Measurements from ENCODE around the gene GRB10. TPM values are rescaled to one million over a fixed set of nuclear protein-coding genes. Genes with fewer than 3 reads are reported as not detected.

Gene GRB10
- total and polyA plus RNA-seq, 2 of the 8 experiments (the other 6 are each of a cell fraction or from before 2014, with no cell fraction given) = 35.7 to 97.0 TPM

DNA sequence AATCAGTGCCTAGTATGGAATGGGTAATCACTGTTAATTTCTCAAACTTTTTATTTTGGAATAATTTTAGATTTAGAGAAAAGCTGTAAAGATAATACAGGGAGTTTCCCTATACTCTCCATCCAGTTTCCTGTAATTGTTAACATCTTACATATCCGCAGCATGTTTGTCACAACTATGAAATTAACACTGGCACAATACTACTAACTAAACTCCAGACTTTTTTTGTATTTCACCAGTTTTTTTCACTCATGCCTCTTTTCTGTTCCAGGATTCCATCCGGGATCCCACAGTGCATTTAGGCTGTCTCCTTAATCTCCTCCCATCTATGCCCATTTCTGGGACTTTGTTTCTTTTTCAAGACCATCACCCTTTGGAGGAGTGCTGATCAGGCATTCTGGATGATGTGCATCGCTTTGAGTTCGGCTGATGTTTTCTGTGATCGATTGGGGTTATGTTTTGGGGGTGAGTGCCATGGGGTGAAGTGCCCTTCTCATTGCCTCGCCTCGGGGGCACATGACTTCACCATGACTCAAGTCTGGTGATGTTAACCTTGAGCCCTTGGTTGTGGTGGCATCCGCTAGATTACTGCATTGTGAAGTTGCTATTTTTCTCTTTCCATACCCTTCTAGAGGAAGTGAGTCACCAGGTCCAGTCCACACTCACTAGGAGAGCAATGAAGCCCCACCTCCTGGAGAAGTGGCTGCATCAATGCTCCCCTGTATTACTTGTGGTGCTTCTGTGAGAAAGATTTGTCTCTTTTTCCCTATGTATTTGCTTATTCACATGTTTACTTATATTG, 43.9 kb upstream of the GRB10 start:
- Histone ChIP-seq H3K14ac (ENCODE audit: insufficient read length) (no peak overlapping the region), H2AK5ac (ENCODE audit: low read depth, low read length) (no peak overlapping the region), H3K36me3 (ENCODE audit: control insufficient read depth in 2 of 4, insufficient read depth in 4 of 4, low read length in 3 of 4) (no peaks in the 10 kb centered on the region), H3K4ac (replicated peaks; ENCODE audit: insufficient read length, low read depth, low read length) (no peak overlapping the region), H2BK20ac (ENCODE audit: low read length) (no peak overlapping the region), H2AFZ (ENCODE audit: low read length) (no peak overlapping the region), H3K79me1 (ENCODE audit: low read depth, low read length) (no peaks in the 10 kb centered on the region), H3K4me3 (ENCODE audit: extremely low read depth in 1 of 4, insufficient read depth in 2 of 4, low read depth in 3 of 4, low read length in 4 of 4) (no peak overlapping the region), H4K5ac (ENCODE audit: insufficient read length, low read depth, low read length) (no peak overlapping the region), H4K20me1 (replicated peaks in 1 of 2; ENCODE audit: control insufficient read depth in 1 of 2, insufficient read depth in 2 of 2, low read length in 2 of 2) (no peaks in the 10 kb centered on the region), H2BK12ac (ENCODE audit: low read depth, low read length) (no peak overlapping the region), H3K56ac (replicated peaks; ENCODE audit: insufficient read length, low read depth, low read length) (no peak overlapping the region), H3K9me3 (ENCODE audit: insufficient read depth in 2 of 2, low read depth in 1 of 2, low read length in 1 of 2) (no peaks in the 10 kb centered on the region), H3K23ac (ENCODE audit: insufficient read length) (no peak overlapping the region), H2BK5ac (ENCODE audit: low read depth, low read length) (no peak overlapping the region), H4K8ac (ENCODE audit: extremely low read depth, insufficient read depth, low read length) (no peak overlapping the region), H3K27ac (ENCODE audit: low read depth, low read length) (no peak overlapping the region), H4K91ac (replicated peaks; ENCODE audit: insufficient read length, low read length) (no peak overlapping the region), H3K4me2 (ENCODE audit: insufficient read depth in 1 of 2, low read depth in 2 of 2, low read length in 2 of 2) (no peak overlapping the region), H3K9ac (replicated peaks in 1 of 4; ENCODE audit: extremely low read depth in 1 of 4, low read depth in 3 of 4, low read length in 3 of 4) (no peak overlapping the region), H3K27me3 (replicated peaks in 1 of 4; ENCODE audit: control insufficient read depth in 3 of 4, extremely low read depth in 1 of 4, insufficient read depth in 3 of 4, low read length in 3 of 4) (no peaks in the 10 kb centered on the region), H3K23me2 (ENCODE audit: low read depth, low read length) (no peaks in the 10 kb centered on the region), H3K4me1 (replicated peaks in 1 of 4; ENCODE audit: control insufficient read depth in 3 of 4, insufficient read depth in 4 of 4, low read length in 3 of 4) (peaks cover 0 to 2% (median 0%) of the 10 kb centered on the region in 4 experiments; a peak in 1 of 7 replicates), H3K79me2 (ENCODE audit: control insufficient read depth in 1 of 2, insufficient read depth in 2 of 2, low read length in 2 of 2) (no peaks in the 10 kb centered on the region), H2BK15ac (ENCODE audit: low read length) (no peak overlapping the region), H3K18ac (ENCODE audit: extremely low read depth, low read length) (no peak overlapping the region), H2BK120ac (replicated peaks; ENCODE audit: low read depth, low read length) (no peak overlapping the region)
- DNase-seq (ENCODE audit: low read depth in 1 of 2, low spot score in 2 of 2) (no peak), FAIRE-seq (no peak)
- 93% methylated on average over 8 of the region's 8 CpGs; no CpG with 5 or more reads in 1 of the 2 experiments for WGBS, 2 experiments (ENCODE audit: extremely low coverage in 1 of 2, insufficient coverage in 1 of 2, insufficient read length in 1 of 2, insufficient replicate concordance in 2 of 2, low coverage in 1 of 2, low lambda C conversion rate in 2 of 2, missing lambda C conversion rate in 1 of 2)
- CTCF ChIA-PET (ENCODE audit: partially characterized antibody) = interaction anchor here (1.4 to 1.9 kb wide), 2 partner anchors 10 to 36 kb away, joined by 4 to 5 read pairs; no protein-coding TSS in a partner anchor
- POLR2A ChIA-PET (ENCODE audit: partially characterized antibody) = no interaction called here
- no peak for TF ChIP-seq SP2 (IDR thresholded peaks at IDR 0.05; ENCODE audit: low read length)
- no peak for TF ChIP-seq TAF1 (IDR thresholded peaks at IDR 0.05; ENCODE audit: low read depth, low read length)
- no peak for TF ChIP-seq JUND (IDR thresholded peaks at IDR 0.05; ENCODE audit: low read length)
- TF ChIP-seq BCL11A (IDR thresholded peaks at IDR 0.05; ENCODE audit: low read depth in 2 of 2, low read length in 2 of 2) = no peak
- TF ChIP-seq SIRT6 (IDR thresholded peaks at IDR 0.05; ENCODE audit: low read length) = no peak
- TF ChIP-seq, protein P1, sequence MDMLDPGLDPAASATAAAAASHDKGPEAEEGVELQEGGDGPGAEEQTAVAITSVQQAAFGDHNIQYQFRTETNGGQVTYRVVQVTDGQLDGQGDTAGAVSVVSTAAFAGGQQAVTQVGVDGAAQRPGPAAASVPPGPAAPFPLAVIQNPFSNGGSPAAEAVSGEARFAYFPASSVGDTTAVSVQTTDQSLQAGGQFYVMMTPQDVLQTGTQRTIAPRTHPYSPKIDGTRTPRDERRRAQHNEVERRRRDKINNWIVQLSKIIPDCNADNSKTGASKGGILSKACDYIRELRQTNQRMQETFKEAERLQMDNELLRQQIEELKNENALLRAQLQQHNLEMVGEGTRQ (IDR thresholded peaks at IDR 0.05; ENCODE audit: low read length) = no peak
- no peak for TF ChIP-seq PHF8 (conservative IDR thresholded peaks at IDR 0.05; ENCODE audit: low read depth, low read length)
- TF ChIP-seq, protein P2, sequence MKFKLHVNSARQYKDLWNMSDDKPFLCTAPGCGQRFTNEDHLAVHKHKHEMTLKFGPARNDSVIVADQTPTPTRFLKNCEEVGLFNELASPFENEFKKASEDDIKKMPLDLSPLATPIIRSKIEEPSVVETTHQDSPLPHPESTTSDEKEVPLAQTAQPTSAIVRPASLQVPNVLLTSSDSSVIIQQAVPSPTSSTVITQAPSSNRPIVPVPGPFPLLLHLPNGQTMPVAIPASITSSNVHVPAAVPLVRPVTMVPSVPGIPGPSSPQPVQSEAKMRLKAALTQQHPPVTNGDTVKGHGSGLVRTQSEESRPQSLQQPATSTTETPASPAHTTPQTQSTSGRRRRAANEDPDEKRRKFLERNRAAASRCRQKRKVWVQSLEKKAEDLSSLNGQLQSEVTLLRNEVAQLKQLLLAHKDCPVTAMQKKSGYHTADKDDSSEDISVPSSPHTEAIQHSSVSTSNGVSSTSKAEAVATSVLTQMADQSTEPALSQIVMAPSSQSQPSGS (IDR thresholded peaks at IDR 0.05; ENCODE audit: low read length) = no peak
- no peak for TF ChIP-seq RXRA (IDR thresholded peaks at IDR 0.05; ENCODE audit: insufficient read depth, low read depth, low read length)

All from H1 (cell line).